Left lung (tissue), 10 donors: ENCODE measurements around the gene MAN1B1. TPM values are rescaled to one million over a fixed set of nuclear protein-coding genes. Genes with fewer than 3 reads are reported as not detected.

ENCODE experiments used
- ATAC-seq: fragments of 200-7000 bp; cut with Tn5 transposase; one replicate; pipeline ENCODE4 v1.9.1; 2020; ENCODE audit warnings: moderate library complexity
- DNase-seq, 4 donors: peaks; one replicate each; pipeline ENCODE4 v3.0.0-alpha.2; 2013 to 2020
- H3K27ac ChIP-seq, 2 donors: fragments of 200-600 bp; sonication (generic) in 1 of 2; one replicate each; pipeline versions ENCODE4 v1.5.0 to v1.8.0; 2020 to 2021
- H3K27me3 ChIP-seq, 2 donors: fragments of 200-600 bp; sonication (generic) in 1 of 2; one replicate each; pipeline versions ENCODE4 v1.5.0 to v1.8.0; 2020 to 2021
- H3K36me3 ChIP-seq, 2 donors: fragments of 200-600 bp; sonication (generic) in 1 of 2; one replicate each; pipeline versions ENCODE4 v1.5.0 to v1.8.0; 2020 to 2021
- H3K4me1 ChIP-seq, 2 donors: fragments of 200-600 bp; one replicate each; pipeline ENCODE4 v1.8.0; 2021
- H3K4me3 ChIP-seq, 2 donors: fragments of 200-600 bp; sonication (generic) in 1 of 2; one replicate each; pipeline versions ENCODE4 v1.5.0 to v1.8.0; 2020 to 2021; ENCODE audit warnings: mild to moderate bottlenecking in 1 of 2
- H3K9me3 ChIP-seq, 2 donors: fragments of 200-600 bp; sonication (generic) in 1 of 2; one replicate each; pipeline versions ENCODE4 v1.5.0 to v1.8.0; 2020 to 2021
- intact Hi-C, 2 donors: fragments of 100-400 bp; cut with DNase I; formaldehyde crosslinking; loops; one replicate each; pipeline versions ENCODE4 v1.11.2 to v1.14.2; 2022
- polyA plus RNA-seq, 6 donors: library from polyadenylated mRNA; unstranded; fragments of 120-200 nt; gene quantifications; one replicate each; pipeline ENCODE4 v1.2.1, GENCODE V29; 2013; ENCODE audit not compliant: insufficient read length in 6 of 6
- total RNA-seq, 2 donors: library from RNA; stranded (reverse); fragmentation: NEBNext Ultra II Directional; extraction: Animal tissue kit (Norgen Biotek cat#: 25700); gene quantifications; one replicate each; pipeline ENCODE4 v1.2.1, GENCODE V29; 2021
- TF ChIP-seq, protein P1 (sequence below), 2 donors: fragments of 200-600 bp; sonication (generic) in 1 of 2; IDR thresholded peaks; one replicate each; pipeline versions ENCODE4 v1.5.0 to v1.8.0; 2021; ENCODE audit warnings: antibody characterized with exemption in 2 of 2
- donor health status: DM: no; HTN: yes; CAD: no.
- donor health status: DM: no; HTN: no; CAD: no.

MAN1B1 gene
- total and polyA plus RNA-seq, 8 donors: 51.5 to 74.9 (median 64.8) TPM

DNA sequence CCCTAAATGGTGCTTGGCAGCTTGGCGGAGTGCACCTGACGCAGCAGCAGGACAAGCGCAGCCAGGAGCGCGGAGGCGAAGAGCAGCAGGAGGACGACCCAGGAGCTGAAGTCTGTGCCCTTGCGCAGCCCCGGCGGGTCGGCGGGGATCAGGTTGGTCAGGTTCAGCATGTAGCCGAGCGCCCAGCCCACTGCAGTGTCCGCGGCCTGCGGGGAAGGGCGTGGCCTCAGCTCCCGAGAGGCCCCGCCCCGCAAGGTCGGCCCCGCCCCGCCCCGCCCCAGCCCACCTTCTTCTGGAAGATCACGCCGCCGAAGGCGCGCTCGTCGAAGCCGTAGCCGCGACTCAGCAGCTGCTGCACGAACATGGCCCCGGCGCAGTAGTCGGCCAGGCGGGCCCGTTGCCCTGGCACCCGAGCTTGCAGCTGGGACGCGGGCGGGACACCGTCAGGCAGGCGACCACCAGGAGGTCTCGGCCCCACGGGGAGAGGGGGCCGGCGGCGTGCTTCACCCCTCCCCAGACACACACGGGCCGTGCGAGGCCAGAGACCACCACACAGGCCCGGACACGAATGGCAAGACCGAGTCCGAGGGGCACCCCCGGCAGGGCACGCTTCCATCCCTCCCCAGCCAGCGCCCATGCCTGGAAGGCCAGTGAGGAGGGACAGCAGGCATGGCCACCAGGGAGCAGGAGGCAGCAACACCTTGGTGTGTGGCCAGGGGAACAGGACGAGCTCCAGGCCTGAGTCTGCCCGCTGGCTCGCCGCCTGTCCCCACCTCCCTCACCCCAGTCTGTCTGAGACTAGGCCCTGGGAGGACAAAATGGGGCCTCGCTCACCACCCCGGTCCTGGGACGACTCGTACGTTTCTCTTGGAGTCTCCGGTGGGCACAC, 37.9 kb upstream of the MAN1B1 start:
- intact Hi-C loops: no loop called here
- peaks cover 42 to 100% of the 10 kb centered on the region in 2 donors for H3K27me3 ChIP-seq
- H3K9me3 ChIP-seq: no peaks in the 10 kb centered on the region
- H3K27ac ChIP-seq: no peak overlapping the region
- no peaks in the 10 kb centered on the region for H3K36me3 ChIP-seq
- DNase-seq (no peak), ATAC-seq (no peak)
- H3K4me3 ChIP-seq: no peak overlapping the region
- H3K4me1 ChIP-seq: peaks cover 19 to 48% of the 10 kb centered on the region in 2 donors
- TF ChIP-seq, protein P1, sequence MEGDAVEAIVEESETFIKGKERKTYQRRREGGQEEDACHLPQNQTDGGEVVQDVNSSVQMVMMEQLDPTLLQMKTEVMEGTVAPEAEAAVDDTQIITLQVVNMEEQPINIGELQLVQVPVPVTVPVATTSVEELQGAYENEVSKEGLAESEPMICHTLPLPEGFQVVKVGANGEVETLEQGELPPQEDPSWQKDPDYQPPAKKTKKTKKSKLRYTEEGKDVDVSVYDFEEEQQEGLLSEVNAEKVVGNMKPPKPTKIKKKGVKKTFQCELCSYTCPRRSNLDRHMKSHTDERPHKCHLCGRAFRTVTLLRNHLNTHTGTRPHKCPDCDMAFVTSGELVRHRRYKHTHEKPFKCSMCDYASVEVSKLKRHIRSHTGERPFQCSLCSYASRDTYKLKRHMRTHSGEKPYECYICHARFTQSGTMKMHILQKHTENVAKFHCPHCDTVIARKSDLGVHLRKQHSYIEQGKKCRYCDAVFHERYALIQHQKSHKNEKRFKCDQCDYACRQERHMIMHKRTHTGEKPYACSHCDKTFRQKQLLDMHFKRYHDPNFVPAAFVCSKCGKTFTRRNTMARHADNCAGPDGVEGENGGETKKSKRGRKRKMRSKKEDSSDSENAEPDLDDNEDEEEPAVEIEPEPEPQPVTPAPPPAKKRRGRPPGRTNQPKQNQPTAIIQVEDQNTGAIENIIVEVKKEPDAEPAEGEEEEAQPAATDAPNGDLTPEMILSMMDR (IDR thresholded peaks at IDR 0.05): no peak

DNA sequence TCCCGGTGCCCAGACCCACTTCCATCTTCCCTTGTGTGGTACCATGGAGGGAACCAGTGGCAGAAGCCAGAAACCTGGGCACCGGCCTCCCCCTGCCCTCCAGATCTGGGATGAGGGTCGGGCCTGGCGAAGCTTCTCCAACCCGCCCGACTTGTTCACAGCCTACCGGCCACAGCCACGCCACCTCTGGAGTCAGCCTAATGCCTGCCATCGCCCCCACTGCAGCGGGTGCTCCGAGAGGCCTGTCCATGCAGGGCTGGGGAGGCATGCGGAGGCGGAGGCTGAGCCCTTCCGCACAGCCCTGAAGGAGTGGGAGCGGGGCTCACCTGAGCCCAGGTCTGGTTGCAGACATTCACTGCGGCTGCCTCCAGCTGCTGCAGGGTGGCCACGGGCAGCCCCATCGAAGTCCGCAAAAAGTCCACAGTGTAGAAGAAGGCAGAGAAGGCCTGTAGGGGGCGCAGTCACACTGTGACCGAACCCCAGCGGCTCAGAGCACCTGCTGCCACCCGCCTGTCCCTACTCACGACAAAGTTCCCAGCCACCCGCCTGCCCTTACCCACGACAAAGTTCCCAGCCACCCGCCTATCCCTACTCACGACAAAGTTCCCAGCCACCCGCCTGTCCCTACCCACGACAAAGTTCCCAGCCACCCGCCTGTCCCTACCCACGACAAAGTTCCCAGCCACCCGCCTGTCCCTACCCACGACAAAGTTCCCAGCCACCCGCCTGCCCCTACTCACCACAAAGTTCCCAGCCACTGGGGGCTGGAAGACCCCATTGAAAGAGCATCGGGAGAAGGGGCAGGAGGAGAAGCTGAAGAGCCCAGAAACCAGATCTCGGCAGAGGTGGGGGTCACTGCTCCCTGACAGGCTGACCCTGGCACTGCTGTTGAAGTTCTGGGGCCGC, 37.0 kb upstream of the MAN1B1 start:
- no peak overlapping the region for H3K27ac ChIP-seq
- H3K4me1 ChIP-seq: peaks cover 13 to 47% of the 10 kb centered on the region in 2 donors
- H3K36me3 ChIP-seq: no peaks in the 10 kb centered on the region
- H3K4me3 ChIP-seq: no peak overlapping the region
- peaks cover 42 to 100% of the 10 kb centered on the region in 2 donors for H3K27me3 ChIP-seq
- H3K9me3 ChIP-seq: no peaks in the 10 kb centered on the region
- ATAC-seq: peak; percentile 16
- DNase-seq: no peak
- intact Hi-C loops: no loop called here
- TF ChIP-seq, protein P1 (IDR thresholded peaks at IDR 0.05): peak; percentile 45 to 57

DNA sequence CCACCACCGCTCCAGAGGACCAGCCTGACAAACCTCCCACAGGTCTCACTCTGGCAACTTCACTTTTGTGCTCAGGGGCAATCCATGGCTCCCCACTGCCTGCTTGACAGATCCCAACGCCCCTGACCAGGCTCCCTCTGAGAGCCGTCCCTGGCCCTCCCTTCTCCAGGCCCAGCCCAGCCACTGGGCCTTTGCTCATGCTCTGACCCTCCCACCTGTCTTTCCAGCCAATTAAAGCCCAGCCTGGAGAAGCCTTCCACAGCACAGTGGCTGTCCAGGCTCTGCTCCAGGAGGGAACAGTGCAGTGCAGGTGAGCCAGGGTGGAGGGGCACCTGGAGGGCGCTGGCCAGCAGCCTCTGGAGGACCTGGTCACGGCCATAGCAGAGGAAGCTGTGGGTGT, 36.2 kb upstream of the MAN1B1 start:
- TF ChIP-seq, protein P1 (IDR thresholded peaks at IDR 0.05): no peak
- H3K4me1 ChIP-seq: peaks cover 13 to 47% of the 10 kb centered on the region in 2 donors
- no peak for ATAC-seq
- no peaks in the 10 kb centered on the region for H3K9me3 ChIP-seq
- no peak overlapping the region for H3K4me3 ChIP-seq
- intact Hi-C loops: no loop called here
- H3K27ac ChIP-seq: no peak overlapping the region
- no peaks in the 10 kb centered on the region for H3K36me3 ChIP-seq
- peaks cover 42 to 100% of the 10 kb centered on the region in 2 donors for H3K27me3 ChIP-seq
- no peak for DNase-seq

DNA sequence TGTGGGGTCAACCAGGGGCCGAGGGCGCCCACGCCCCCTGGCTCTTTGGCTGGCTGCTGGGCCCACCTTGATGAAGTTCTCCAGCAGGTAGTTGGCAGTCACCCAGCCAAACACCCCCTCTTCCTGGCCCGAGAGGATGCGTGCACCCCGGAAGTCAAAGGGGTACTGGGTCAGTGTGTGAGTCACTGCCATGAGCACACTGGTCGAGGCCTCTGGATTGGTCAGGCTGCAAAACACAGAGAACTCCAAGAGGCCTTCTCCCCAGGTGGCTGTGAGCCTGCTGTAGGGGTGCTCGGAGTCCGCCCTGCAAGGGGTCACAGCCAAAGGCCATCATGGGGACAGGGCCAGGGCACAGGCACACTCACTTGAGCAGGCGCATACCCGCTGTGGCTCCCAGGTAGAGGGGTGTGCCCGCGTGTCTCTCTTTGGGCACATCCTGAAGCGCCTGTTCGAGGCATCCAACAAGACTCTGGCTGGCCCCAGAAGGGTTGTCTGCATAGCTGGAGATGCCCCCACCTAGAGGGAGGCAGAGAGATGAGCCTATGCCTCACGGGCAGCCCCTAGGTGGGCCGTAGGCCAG, 35.5 kb upstream of the MAN1B1 start:
- Histone ChIP-seq H3K9me3 (no peaks in the 10 kb centered on the region), H3K36me3 (no peaks in the 10 kb centered on the region), H3K4me3 (no peak overlapping the region), H3K4me1 (peaks cover 11 to 48% of the 10 kb centered on the region in 2 donors), H3K27me3 (peaks cover 42 to 97% of the 10 kb centered on the region in 2 donors), H3K27ac (no peak overlapping the region)
- DNase-seq (no peak), ATAC-seq (no peak)
- intact Hi-C loops: no loop called here
- TF ChIP-seq, protein P1 (IDR thresholded peaks at IDR 0.05): no peak
